HCT116 (cell line): ENCODE data around the gene TIMM17A.

Experiments used
- EGR1 ChIP-seq: IDR thresholded peaks from 2 replicates; pipeline ENCODE4 v1.6.1; 2012; ENCODE audit warnings: low read depth
- EZH2 ChIP-seq: fragments of 200-600 bp; sonication (generic); IDR thresholded peaks from 2 replicates; pipeline ENCODE4 v1.6.1; 2017; ENCODE audit warnings: antibody characterized with exemption, mixed run types
- EZH2phosphoT487 ChIP-seq: fragments of 200-600 bp; IDR thresholded peaks from 2 replicates; pipeline ENCODE4 v1.6.1; 2018; ENCODE audit warnings: antibody characterized with exemption, borderline replicate concordance
- JUND ChIP-seq: IDR thresholded peaks from 2 replicates; pipeline ENCODE4 v1.6.1; 2012
- POLR2A ChIP-seq: IDR thresholded peaks from 2 replicates; pipeline ENCODE4 v1.7.0; 2011; ENCODE audit warnings: borderline replicate concordance; ENCODE audit not compliant: insufficient read depth, insufficient read length; ENCODE audit errors: extremely low read depth
- POLR2AphosphoS5 ChIP-seq: IDR thresholded peaks from 2 replicates; pipeline ENCODE4 v1.6.1; 2011; ENCODE audit warnings: mild to moderate bottlenecking, low read depth, low read length, moderate library complexity
- RAD21 ChIP-seq: IDR thresholded peaks from 2 replicates; pipeline ENCODE4 v1.6.1; 2012; ENCODE audit warnings: low read depth, mild to moderate bottlenecking
- SIN3A ChIP-seq: IDR thresholded peaks from 2 replicates; pipeline ENCODE4 v1.6.1; 2012; ENCODE audit warnings: low read depth
- SRF ChIP-seq: IDR thresholded peaks from 2 replicates; pipeline ENCODE4 v1.6.1; 2012; ENCODE audit warnings: low read depth
- ZBTB33 ChIP-seq: IDR thresholded peaks from 2 replicates; pipeline ENCODE4 v1.6.1; 2011; ENCODE audit warnings: mild to moderate bottlenecking, low read length, moderate library complexity; ENCODE audit not compliant: insufficient replicate concordance; ENCODE audit errors: extremely low read depth
- ZNF274 ChIP-seq: fragments of 200-500 bp; sonication (Bioruptor generic); IDR thresholded peaks from 2 replicates; pipeline ENCODE4 v1.6.1; 2014; ENCODE audit warnings: mild to moderate bottlenecking, low read depth, low read length, inconsistent platforms
- TF ChIP-seq, protein P1 (sequence below), 3 experiments: fragments of 200-600 bp in 1 of 3; sonication (generic) in 1 of 3; IDR thresholded peaks in 2 of 3; conservative IDR thresholded peaks in 1 of 3; 2 replicates each; pipeline ENCODE4 v1.5.1; 2012 to 2017; ENCODE audit warnings: low read depth in 2 of 3, low read length in 2 of 3, antibody characterized with exemption in 1 of 3, borderline replicate concordance in 1 of 3, control low read depth in 1 of 3, mild to moderate bottlenecking in 1 of 3, mixed read lengths in 1 of 3, mixed run types in 1 of 3, moderate library complexity in 1 of 3; ENCODE audit not compliant: insufficient read depth in 1 of 3
- TF ChIP-seq, protein P2 (sequence below): IDR thresholded peaks from 2 replicates; pipeline ENCODE4 v1.6.1; 2012; ENCODE audit warnings: low read depth

DNA sequence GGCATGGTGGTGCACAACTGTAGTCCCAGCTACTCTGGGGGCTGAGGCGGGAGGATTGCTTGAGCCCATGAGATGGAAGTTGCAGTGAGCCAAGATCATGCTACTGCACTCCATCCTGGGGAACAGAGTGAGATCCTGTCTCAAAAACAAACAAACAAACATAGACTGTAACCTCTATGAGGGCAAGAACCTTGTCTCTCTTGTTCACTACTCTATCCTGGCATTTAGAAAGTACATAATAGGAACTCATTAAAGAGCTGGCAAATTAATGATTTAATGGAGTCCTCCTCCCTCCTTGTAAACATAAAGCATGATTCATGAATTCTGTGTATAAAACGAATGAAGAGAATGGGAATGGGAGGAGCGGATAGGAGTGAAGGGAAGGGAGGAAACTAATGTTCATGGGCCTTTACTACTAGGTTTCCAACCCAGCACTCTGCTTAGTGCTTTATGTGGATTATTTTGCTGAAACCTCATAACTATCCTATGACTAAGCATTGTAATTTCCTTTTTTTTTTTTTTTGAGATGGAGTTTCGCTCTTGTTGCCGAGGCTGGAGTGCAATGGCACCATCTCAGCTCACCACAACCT is 17.6 kb upstream of the TIMM17A start:
- TF ChIP-seq EZH2 (no peak), POLR2A (no peak), ZBTB33 (no peak), EZH2phosphoT487 (no peak), POLR2AphosphoS5 (no peak), EGR1 (no peak), RAD21 (no peak), ZNF274 (no peak), JUND (no peak), SIN3A (no peak), SRF (no peak)
- TF ChIP-seq, protein P1, sequence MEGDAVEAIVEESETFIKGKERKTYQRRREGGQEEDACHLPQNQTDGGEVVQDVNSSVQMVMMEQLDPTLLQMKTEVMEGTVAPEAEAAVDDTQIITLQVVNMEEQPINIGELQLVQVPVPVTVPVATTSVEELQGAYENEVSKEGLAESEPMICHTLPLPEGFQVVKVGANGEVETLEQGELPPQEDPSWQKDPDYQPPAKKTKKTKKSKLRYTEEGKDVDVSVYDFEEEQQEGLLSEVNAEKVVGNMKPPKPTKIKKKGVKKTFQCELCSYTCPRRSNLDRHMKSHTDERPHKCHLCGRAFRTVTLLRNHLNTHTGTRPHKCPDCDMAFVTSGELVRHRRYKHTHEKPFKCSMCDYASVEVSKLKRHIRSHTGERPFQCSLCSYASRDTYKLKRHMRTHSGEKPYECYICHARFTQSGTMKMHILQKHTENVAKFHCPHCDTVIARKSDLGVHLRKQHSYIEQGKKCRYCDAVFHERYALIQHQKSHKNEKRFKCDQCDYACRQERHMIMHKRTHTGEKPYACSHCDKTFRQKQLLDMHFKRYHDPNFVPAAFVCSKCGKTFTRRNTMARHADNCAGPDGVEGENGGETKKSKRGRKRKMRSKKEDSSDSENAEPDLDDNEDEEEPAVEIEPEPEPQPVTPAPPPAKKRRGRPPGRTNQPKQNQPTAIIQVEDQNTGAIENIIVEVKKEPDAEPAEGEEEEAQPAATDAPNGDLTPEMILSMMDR (IDR thresholded peaks at IDR 0.05 in 2 of 3, conservative IDR thresholded peaks at IDR 0.05 in 1 of 3; ENCODE audit: borderline replicate concordance in 1 of 3, insufficient read depth in 1 of 3, low read depth in 2 of 3, low read length in 2 of 3), result no peak
- TF ChIP-seq, protein P2, sequence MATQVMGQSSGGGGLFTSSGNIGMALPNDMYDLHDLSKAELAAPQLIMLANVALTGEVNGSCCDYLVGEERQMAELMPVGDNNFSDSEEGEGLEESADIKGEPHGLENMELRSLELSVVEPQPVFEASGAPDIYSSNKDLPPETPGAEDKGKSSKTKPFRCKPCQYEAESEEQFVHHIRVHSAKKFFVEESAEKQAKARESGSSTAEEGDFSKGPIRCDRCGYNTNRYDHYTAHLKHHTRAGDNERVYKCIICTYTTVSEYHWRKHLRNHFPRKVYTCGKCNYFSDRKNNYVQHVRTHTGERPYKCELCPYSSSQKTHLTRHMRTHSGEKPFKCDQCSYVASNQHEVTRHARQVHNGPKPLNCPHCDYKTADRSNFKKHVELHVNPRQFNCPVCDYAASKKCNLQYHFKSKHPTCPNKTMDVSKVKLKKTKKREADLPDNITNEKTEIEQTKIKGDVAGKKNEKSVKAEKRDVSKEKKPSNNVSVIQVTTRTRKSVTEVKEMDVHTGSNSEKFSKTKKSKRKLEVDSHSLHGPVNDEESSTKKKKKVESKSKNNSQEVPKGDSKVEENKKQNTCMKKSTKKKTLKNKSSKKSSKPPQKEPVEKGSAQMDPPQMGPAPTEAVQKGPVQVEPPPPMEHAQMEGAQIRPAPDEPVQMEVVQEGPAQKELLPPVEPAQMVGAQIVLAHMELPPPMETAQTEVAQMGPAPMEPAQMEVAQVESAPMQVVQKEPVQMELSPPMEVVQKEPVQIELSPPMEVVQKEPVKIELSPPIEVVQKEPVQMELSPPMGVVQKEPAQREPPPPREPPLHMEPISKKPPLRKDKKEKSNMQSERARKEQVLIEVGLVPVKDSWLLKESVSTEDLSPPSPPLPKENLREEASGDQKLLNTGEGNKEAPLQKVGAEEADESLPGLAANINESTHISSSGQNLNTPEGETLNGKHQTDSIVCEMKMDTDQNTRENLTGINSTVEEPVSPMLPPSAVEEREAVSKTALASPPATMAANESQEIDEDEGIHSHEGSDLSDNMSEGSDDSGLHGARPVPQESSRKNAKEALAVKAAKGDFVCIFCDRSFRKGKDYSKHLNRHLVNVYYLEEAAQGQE, result no peak
